CD14-positive monocyte (primary cell): Measurements from ENCODE around the gene FBP2. TPM values are rescaled to one million over a fixed set of nuclear protein-coding genes. Genes with fewer than 3 reads are reported as not detected.

Experiments
- DNase-seq, 3 donors: peaks; one replicate each; pipeline ENCODE4 v3.0.0-alpha.2; 2011 to 2022
- H2AFZ ChIP-seq: 2 replicates; pipeline ENCODE4 v1.6.0; 2012; ENCODE audit warnings: mild to moderate bottlenecking, low read depth, low read length, inconsistent platforms; ENCODE audit not compliant: insufficient read depth, poor library complexity, severe bottlenecking
- H3K27ac ChIP-seq, 2 donors: 1 replicate in 1 of 2; 2 replicates in 1 of 2; pipeline ENCODE4 v1.5.1; 2012 to 2013; ENCODE audit warnings: low read length in 2 of 2, control low read depth in 1 of 2, inconsistent platforms in 1 of 2, low read depth in 1 of 2, mild to moderate bottlenecking in 1 of 2
- H3K27me3 ChIP-seq, 2 donors: one replicate each; pipeline versions ENCODE4 v1.6.0 to v1.6.1; 2011 to 2013; ENCODE audit warnings: low read length in 2 of 2; ENCODE audit not compliant: control insufficient read depth in 2 of 2, insufficient read depth in 2 of 2
- H3K36me3 ChIP-seq, 2 donors: replicated peaks in 1 of 2; 1 replicate in 1 of 2; 2 replicates in 1 of 2; pipeline versions ENCODE4 v1.5.1 to v1.6.1; 2012 to 2013; ENCODE audit warnings: low read length in 2 of 2, control low read depth in 1 of 2, inconsistent platforms in 1 of 2, mild to moderate bottlenecking in 1 of 2; ENCODE audit not compliant: insufficient read depth in 2 of 2, control insufficient read depth in 1 of 2
- H3K4me1 ChIP-seq, 2 donors: 1 replicate in 1 of 2; 2 replicates in 1 of 2; pipeline versions ENCODE4 v1.5.1 to v1.6.1; 2012 to 2013; ENCODE audit warnings: low read length in 2 of 2, control low read depth in 1 of 2, inconsistent platforms in 1 of 2, mild to moderate bottlenecking in 1 of 2, moderate library complexity in 1 of 2; ENCODE audit not compliant: insufficient read depth in 2 of 2, control insufficient read depth in 1 of 2
- H3K4me2 ChIP-seq: replicated peaks from 2 replicates; pipeline ENCODE3; 2012; ENCODE audit warnings: low read length, moderate library complexity, mild to moderate bottlenecking; ENCODE audit not compliant: poor library complexity, severe bottlenecking; ENCODE audit errors: extremely low read depth
- H3K4me3 ChIP-seq, 3 experiments: fragments of 200-600 bp in 1 of 3; sonication (generic) in 1 of 3; replicated peaks in 1 of 3; 1 replicate in 2 of 3; 2 replicates in 1 of 3; pipeline ENCODE4 v1.5.1; 2011 to 2013; ENCODE audit warnings: low read length in 3 of 3, mild to moderate bottlenecking in 3 of 3, control low read depth in 2 of 3, low read depth in 2 of 3, inconsistent platforms in 1 of 3, moderate library complexity in 1 of 3
- H3K79me2 ChIP-seq: 2 replicates; pipeline ENCODE4 v1.6.0; 2012; ENCODE audit warnings: mild to moderate bottlenecking, control low read depth, inconsistent platforms, low read length, moderate library complexity; ENCODE audit not compliant: insufficient read depth
- H3K9ac ChIP-seq: 2 replicates; pipeline ENCODE4 v1.6.0; 2017; ENCODE audit warnings: low read length, mild to moderate bottlenecking; ENCODE audit not compliant: insufficient read depth, poor library complexity, severe bottlenecking
- H3K9me3 ChIP-seq, 2 donors: replicated peaks in 1 of 2; 1 replicate in 1 of 2; 2 replicates in 1 of 2; pipeline versions ENCODE4 v1.5.1 to v1.6.1; 2012 to 2013; ENCODE audit warnings: low read length in 2 of 2, control low read depth in 1 of 2; ENCODE audit not compliant: control insufficient read depth in 1 of 2, insufficient read depth in 1 of 2
- H4K20me1 ChIP-seq: 2 replicates; pipeline ENCODE4 v1.6.0; 2012; ENCODE audit warnings: mild to moderate bottlenecking, low read length, control low read depth, moderate library complexity; ENCODE audit not compliant: insufficient read depth
- H3K27ac Mint-ChIP-seq, 7 donors: one replicate each; pipeline ENCODE4 v1.8.0; 2020; ENCODE audit warnings: mild to moderate bottlenecking in 7 of 7, mixed read lengths in 7 of 7, moderate library complexity in 6 of 7, inconsistent platforms in 2 of 7
- H3K27me3 Mint-ChIP-seq, 3 donors: one replicate each; pipeline ENCODE4 v1.8.0; 2021 to 2022; ENCODE audit warnings: low read depth in 3 of 3, mild to moderate bottlenecking in 3 of 3, mixed read lengths in 3 of 3, moderate library complexity in 3 of 3, inconsistent platforms in 1 of 3
- H3K36me3 Mint-ChIP-seq, 2 donors: one replicate each; pipeline ENCODE4 v1.8.0; 2020; ENCODE audit warnings: mixed read lengths in 2 of 2, inconsistent platforms in 1 of 2, mild to moderate bottlenecking in 1 of 2
- H3K4me1 Mint-ChIP-seq: one replicate; pipeline ENCODE4 v1.8.0; 2020; ENCODE audit warnings: mild to moderate bottlenecking, mixed read lengths
- H3K4me3 Mint-ChIP-seq, 2 donors: one replicate each; pipeline ENCODE4 v1.8.0; 2020; ENCODE audit warnings: mild to moderate bottlenecking in 2 of 2, mixed read lengths in 2 of 2, moderate library complexity in 1 of 2
- H3K9me3 Mint-ChIP-seq, 7 donors: one replicate each; pipeline ENCODE4 v1.8.0; 2020 to 2022; ENCODE audit warnings: mixed read lengths in 7 of 7, mild to moderate bottlenecking in 6 of 7, moderate library complexity in 6 of 7, inconsistent platforms in 2 of 7
- CTCF ChIP-seq: fragments of 200-600 bp; IDR thresholded peaks from one replicate; pipeline ENCODE4 v1.8.0; 2022; ENCODE audit warnings: antibody characterized with exemption, mild to moderate bottlenecking
- WGBS: methylation state at CpG from one replicate; pipeline ENCODE4 v1.1.5; 2013; ENCODE audit warnings: missing lambda C conversion rate; ENCODE audit not compliant: insufficient coverage; 5-methylcytosine and 5-hydroxymethylcytosine counted together
- intact Hi-C, 2 donors: fragments of 100-400 bp; cut with micrococcal nuclease; formaldehyde crosslinking; loops; one replicate each; pipeline versions ENCODE4 v1.15.0 to v1.15.1; 2023
- polyA plus RNA-seq, 3 donors: library from polyadenylated mRNA; depleted of rRNA in 1 of 3; unstranded in 2 of 3; stranded (reverse) in 1 of 3; fragments of 300-500 nt in 2 of 3; fragments of >200 nt in 1 of 3; fragmentation: Illumina TruSeq in 2 of 3; gene quantifications; 1 replicate in 2 of 3; 2 replicates in 1 of 3; pipeline ENCODE4 v1.2.3, GENCODE V29; 2012 to 2021

FBP2 gene
- polyA plus RNA-seq, 3 donors: not detected

GRCh38 chr9:94581728-94582127, 11.9 kb downstream of the FBP2 start:
- H3K27ac Mint-ChIP-seq: peak overlapping the region in 1 of 7 donors; percentile 73
- intact Hi-C loops: no loop called here
- WGBS: 90% methylated on average over 3 of the region's 5 CpGs

GRCh38 chr9:94577571-94577970, 16.1 kb downstream of the FBP2 start:
- Histone ChIP-seq H4K20me1 (no peaks in the 10 kb centered on the region), H3K4me3 (no peak overlapping the region), H3K27me3 (peaks cover 2 to 6% of the 10 kb centered on the region in 2 donors), H3K9ac (no peak overlapping the region), H3K27ac (no peak overlapping the region), H3K9me3 (no peaks in the 10 kb centered on the region), H3K79me2 (no peaks in the 10 kb centered on the region), H3K4me1 (peaks cover 15% of the 10 kb centered on the region in 2 donors), H3K36me3 (no peaks in the 10 kb centered on the region), H3K4me2 (no peak overlapping the region), H2AFZ (no peak overlapping the region)
- H3K4me1 Mint-ChIP-seq: peaks cover 16% of the 10 kb centered on the region
- H3K9me3 Mint-ChIP-seq: no peaks in the 10 kb centered on the region
- intact Hi-C loops: no loop called here
- TF ChIP-seq CTCF: no peak
- H3K27me3 Mint-ChIP-seq: peaks cover 6 to 16% (median 9%) of the 10 kb centered on the region in 3 donors
- no peak overlapping the region for H3K4me3 Mint-ChIP-seq
- no peak for DNase-seq
- no CpG with 5 or more reads among the region's 2 CpGs for WGBS
- no peaks in the 10 kb centered on the region for H3K36me3 Mint-ChIP-seq
- no peak overlapping the region for H3K27ac Mint-ChIP-seq

More at GRCh38 chr9:94581728-94582127, 11.9 kb downstream of the FBP2 start:
- H3K36me3 Mint-ChIP-seq: no peaks in the 10 kb centered on the region
- no peak overlapping the region for H2AFZ ChIP-seq
- no peak overlapping the region for H3K4me3 Mint-ChIP-seq
- H3K36me3 ChIP-seq: no peaks in the 10 kb centered on the region
- H3K9ac ChIP-seq: no peak overlapping the region
- H3K4me2 ChIP-seq: no peak overlapping the region
- no peaks in the 10 kb centered on the region for H3K27me3 ChIP-seq
- TF ChIP-seq CTCF: no peak
- no peak overlapping the region for H3K27ac ChIP-seq
- H3K79me2 ChIP-seq: no peaks in the 10 kb centered on the region
- DNase-seq: no peak
- no peaks in the 10 kb centered on the region for H3K9me3 ChIP-seq
- H3K27me3 Mint-ChIP-seq: peaks cover 2 to 4% (median 3%) of the 10 kb centered on the region in 3 donors
- H4K20me1 ChIP-seq: no peaks in the 10 kb centered on the region
- H3K4me3 ChIP-seq: no peak overlapping the region
- peaks cover 9% of the 10 kb centered on the region for H3K4me1 Mint-ChIP-seq
- H3K4me1 ChIP-seq: peaks cover 9% of the 10 kb centered on the region in 2 donors
- H3K9me3 Mint-ChIP-seq: no peaks in the 10 kb centered on the region
